HG02763 (cell line): Measurements from ENCODE around the gene FNDC7.
"Not testable (repeated sequence)": the region's sequence is repeated elsewhere in the genome, so short reads cannot be mapped to it uniquely, and the experiment has no call there.

ENCODE experiments used
- ATAC-seq: cut with Tn5 transposase; IDR thresholded peaks from one replicate; pipeline ENCODE4 v1.9.1; 2021; ENCODE audit warnings: mild to moderate bottlenecking, moderate library complexity; ENCODE audit not compliant: unreplicated experiment

FNDC7 gene

GRCh38 chr1:108695535-108695934 lies 17.2 kb upstream of the FNDC7 start:
- no peak for ATAC-seq

- no peak for ATAC-seq
Observed at GRCh38 chr1:108699375-108700332, 13.1 kb upstream of the FNDC7 start.

GRCh38 chr1:108701176-108701849 lies 11.4 kb upstream of the FNDC7 start:
- ATAC-seq, result no peak

GRCh38 chr1:108702109-108702508 lies 10.6 kb upstream of the FNDC7 start:
- not testable (repeated sequence) for ATAC-seq

GRCh38 chr1:108703939-108704338 lies 8.8 kb upstream of the FNDC7 start:
- ATAC-seq, result no peak

- ATAC-seq, result no peak
Observed at GRCh38 chr1:108704496-108704895, 8.2 kb upstream of the FNDC7 start.

- no peak for ATAC-seq
Observed at GRCh38 chr1:108706643-108707042, 6.1 kb upstream of the FNDC7 start.

- no peak for ATAC-seq
Observed at GRCh38 chr1:108708691-108709660, 3.7 kb upstream of the FNDC7 start.

GRCh38 chr1:108715932-108716331 lies 3.2 kb downstream of the FNDC7 start:
- ATAC-seq, result no peak

GRCh38 chr1:108716437-108717230 lies 3.9 kb downstream of the FNDC7 start:
- ATAC-seq, result no peak

- no peak for ATAC-seq
Observed at GRCh38 chr1:108717774-108718316, 5.1 kb downstream of the FNDC7 start.

GRCh38 chr1:108718927-108719655 lies 6.4 kb downstream of the FNDC7 start:
- ATAC-seq, result no peak

- ATAC-seq, result no peak
Observed at GRCh38 chr1:108719656-108720435, 7.1 kb downstream of the FNDC7 start.

GRCh38 chr1:108722292-108722691 lies 9.6 kb downstream of the FNDC7 start:
- no peak for ATAC-seq

- no peak for ATAC-seq
Observed at GRCh38 chr1:108725906-108726305, 13.2 kb downstream of the FNDC7 start.

- ATAC-seq, result no peak
Observed at GRCh38 chr1:108728327-108728923, 15.7 kb downstream of the FNDC7 start.

GRCh38 chr1:108729481-108729880 lies 16.8 kb downstream of the FNDC7 start:
- ATAC-seq, result no peak

- no peak for ATAC-seq
Observed at GRCh38 chr1:108732398-108732797, 19.7 kb downstream of the FNDC7 start.
